Epithelial cell of proximal tubule (primary cell): ENCODE results near the gene ZNF43. TPM values are rescaled to one million over a fixed set of nuclear protein-coding genes. Genes with fewer than 3 reads are reported as not detected.

Experiments used
- DNase-seq: peaks from one replicate; pipeline ENCODE4 v3.0.0-alpha.2; 2011; ENCODE audit warnings: low read depth
- H3K4me3 ChIP-seq: 2 replicates; pipeline ENCODE4 v1.5.1; 2011; ENCODE audit warnings: low read depth, mild to moderate bottlenecking, low read length
- CTCF ChIP-seq: conservative IDR thresholded peaks from 2 replicates; pipeline ENCODE4 v1.5.1; 2012; ENCODE audit warnings: low read depth, mild to moderate bottlenecking, low read length
- total RNA-seq: library from RNA; depleted of rRNA; stranded (reverse); fragments of >200 nt; gene quantifications from 2 replicates; pipeline ENCODE4 v1.2.3, GENCODE V29; 2015

The ZNF43 gene
- total RNA-seq, 1 donor from 2014 or later, result 11.2 TPM

GRCh38 chr19:21851596-21852345 lies 15.8 kb upstream of the ZNF43 start:
- peak; percentile 66 for DNase-seq
- peak overlapping the region; percentile 89 for H3K4me3 ChIP-seq
- TF ChIP-seq CTCF, result no peak

GRCh38 chr19:21850656-21851255 lies 14.8 kb upstream of the ZNF43 start:
- no peak for TF ChIP-seq CTCF
- H3K4me3 ChIP-seq, result peak overlapping the region; percentile 89
- DNase-seq, result no peak

GRCh38 chr19:21848706-21849105 lies 12.7 kb upstream of the ZNF43 start:
- no peak for TF ChIP-seq CTCF
- DNase-seq, result peak; percentile 31
- H3K4me3 ChIP-seq, result no peak overlapping the region

DNA sequence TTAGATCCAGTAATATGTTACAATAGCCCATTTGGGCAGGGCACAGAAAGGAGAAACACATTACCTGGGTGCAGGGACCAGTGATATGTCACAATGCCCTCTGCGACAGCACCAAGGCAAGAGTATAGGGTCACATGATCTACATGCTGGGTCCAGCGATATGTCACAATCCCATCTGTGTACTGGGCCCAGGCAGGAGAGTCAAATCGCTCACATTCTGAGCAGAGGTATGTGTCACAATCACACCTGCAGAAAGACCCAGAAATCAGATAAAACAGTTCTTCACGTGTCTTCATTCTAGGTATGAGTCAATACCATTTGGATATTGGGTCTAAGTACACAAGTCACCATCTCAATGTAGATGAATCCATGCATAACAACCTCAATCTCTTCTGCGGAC lies 7.1 kb upstream of the ZNF43 start:
- DNase-seq, result no peak
- H3K4me3 ChIP-seq, result no peak overlapping the region
- TF ChIP-seq CTCF, result no peak

DNA sequence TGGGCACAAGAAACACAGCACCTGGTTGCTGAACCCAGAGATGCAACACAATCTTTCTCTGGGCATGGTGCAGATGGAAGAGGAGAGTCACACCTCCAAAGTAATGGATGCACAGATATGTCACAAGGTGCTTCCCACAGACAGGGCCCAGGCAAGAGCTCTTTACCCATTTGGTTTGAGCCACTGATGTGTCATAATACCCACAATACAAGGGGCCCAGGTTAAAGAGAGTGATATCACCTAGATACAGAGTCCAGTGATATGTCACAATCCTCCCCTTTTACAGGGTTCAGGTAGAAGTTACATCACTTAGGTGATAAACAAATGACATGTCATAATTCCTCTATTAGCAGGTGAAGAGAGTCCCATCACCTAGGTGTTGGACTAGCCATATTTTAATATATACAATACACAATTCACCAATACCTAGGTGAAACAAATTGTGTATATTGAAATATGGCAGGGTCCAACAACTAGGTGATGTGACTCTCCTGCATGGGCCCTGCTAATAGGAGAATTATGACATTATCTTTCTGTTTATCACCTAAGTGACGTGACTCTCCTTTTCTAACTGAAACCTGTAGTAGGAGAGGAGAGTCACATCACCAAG lies 5.6 kb upstream of the ZNF43 start:
- H3K4me3 ChIP-seq, result no peak overlapping the region
- DNase-seq, result no peak
- TF ChIP-seq CTCF, result no peak

DNA sequence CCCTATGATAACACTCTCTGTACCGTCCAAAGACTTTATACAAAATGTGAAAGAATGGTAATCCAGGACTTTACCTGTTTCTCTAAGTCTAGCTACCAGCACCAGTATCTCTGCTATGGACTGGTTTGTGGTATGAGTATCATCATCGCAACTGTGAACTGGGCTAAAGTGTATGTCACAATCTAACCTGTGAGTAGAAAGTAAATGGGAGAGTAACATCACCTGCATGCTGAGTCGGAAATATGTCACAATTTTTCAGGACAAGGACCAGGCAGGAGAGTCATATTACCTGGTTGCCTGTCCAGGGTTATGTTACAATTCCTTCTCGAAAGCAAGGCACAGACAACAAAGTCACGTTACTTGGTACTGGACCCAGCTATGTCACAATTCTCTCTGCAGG lies 5.1 kb upstream of the ZNF43 start:
- no peak for DNase-seq
- no peak for TF ChIP-seq CTCF

DNA sequence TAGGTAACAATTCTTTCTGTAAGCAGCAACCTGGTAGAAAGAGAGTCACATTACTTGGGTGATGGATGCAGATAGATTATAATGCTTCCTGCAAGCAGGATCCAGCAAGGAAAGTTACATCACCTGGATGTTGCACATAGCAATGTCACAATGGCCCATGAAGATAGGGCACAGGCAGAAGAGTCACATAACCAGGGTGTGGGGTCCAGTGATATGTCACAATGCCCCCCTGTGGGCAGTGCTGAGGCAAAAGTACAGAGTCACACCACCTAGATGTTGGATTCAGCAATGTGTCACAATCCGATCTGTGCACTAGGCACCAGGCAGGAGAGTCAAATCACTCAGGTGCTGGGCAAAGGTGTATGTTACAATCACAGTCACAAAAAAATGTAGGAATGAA lies 4.0 kb upstream of the ZNF43 start:
- no peak for TF ChIP-seq CTCF
- no peak for DNase-seq
- no peak overlapping the region for H3K4me3 ChIP-seq

More for the DNA sequence above, 5.1 kb upstream of the ZNF43 start:
- no peak overlapping the region for H3K4me3 ChIP-seq
